ENCODE results near the gene C1orf21.

The C1orf21 gene

GRCh38 chr1:184405801-184406142 lies 18.9 kb downstream of the C1orf21 start:
- H3K4me1 ChIP-seq (ENCODE audit: control insufficient read depth, low read length) = no peaks in the 10 kb centered on the region
- no peaks in the 10 kb centered on the region for H4K20me1 ChIP-seq (ENCODE audit: control insufficient read depth, insufficient read depth, low read depth, low read length)
- no peaks in the 10 kb centered on the region for H3K79me2 ChIP-seq (ENCODE audit: control insufficient read depth, low read length)
- H3F3A ChIP-seq (ENCODE audit: control insufficient read depth, insufficient read depth) = no peaks in the 10 kb centered on the region
- no peak overlapping the region for H3K4me3 ChIP-seq (ENCODE audit: low read length)
- H3K27ac ChIP-seq (ENCODE audit: low read depth, low read length) = no peak overlapping the region
- H3K36me3 ChIP-seq (ENCODE audit: control insufficient read depth, low read length) = no peaks in the 10 kb centered on the region
- H3K9me3 ChIP-seq (ENCODE audit: control insufficient read depth, insufficient read depth, low read length) = no peaks in the 10 kb centered on the region
- no peaks in the 10 kb centered on the region for H3K9me2 ChIP-seq (replicated peaks; ENCODE audit: control insufficient read depth, low read length)
- no peaks in the 10 kb centered on the region for H3K27me3 ChIP-seq (ENCODE audit: control insufficient read depth, low read length)
- TF ChIP-seq EZH2phosphoT487 (IDR thresholded peaks at IDR 0.05; ENCODE audit: borderline replicate concordance, low read length) = no peak
- no peak overlapping the region for H3K4me2 ChIP-seq (ENCODE audit: low read length)

DNA sequence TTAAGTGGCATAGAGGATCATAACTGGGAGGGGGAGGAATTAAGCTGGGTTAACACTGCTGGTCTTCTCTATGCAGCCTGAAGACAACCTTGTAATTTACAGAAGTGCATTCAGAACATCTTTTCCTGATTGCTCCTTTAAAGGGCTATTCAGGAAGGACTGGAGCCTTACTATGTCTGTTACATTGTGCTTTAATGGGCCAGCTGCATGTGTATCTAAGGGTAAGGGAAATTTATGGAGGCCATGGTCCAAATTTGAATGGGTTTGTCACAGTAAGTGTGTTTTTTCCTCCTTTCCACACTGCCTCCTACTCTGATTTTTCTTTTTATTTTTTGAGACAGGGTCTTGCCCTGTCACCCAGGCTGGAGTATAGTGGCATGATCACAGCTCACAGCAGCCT lies 19.6 kb downstream of the C1orf21 start:
- no peak for TF ChIP-seq EZH2phosphoT487 (IDR thresholded peaks at IDR 0.05; ENCODE audit: borderline replicate concordance, low read length)
- TF ChIP-seq, protein P1, sequence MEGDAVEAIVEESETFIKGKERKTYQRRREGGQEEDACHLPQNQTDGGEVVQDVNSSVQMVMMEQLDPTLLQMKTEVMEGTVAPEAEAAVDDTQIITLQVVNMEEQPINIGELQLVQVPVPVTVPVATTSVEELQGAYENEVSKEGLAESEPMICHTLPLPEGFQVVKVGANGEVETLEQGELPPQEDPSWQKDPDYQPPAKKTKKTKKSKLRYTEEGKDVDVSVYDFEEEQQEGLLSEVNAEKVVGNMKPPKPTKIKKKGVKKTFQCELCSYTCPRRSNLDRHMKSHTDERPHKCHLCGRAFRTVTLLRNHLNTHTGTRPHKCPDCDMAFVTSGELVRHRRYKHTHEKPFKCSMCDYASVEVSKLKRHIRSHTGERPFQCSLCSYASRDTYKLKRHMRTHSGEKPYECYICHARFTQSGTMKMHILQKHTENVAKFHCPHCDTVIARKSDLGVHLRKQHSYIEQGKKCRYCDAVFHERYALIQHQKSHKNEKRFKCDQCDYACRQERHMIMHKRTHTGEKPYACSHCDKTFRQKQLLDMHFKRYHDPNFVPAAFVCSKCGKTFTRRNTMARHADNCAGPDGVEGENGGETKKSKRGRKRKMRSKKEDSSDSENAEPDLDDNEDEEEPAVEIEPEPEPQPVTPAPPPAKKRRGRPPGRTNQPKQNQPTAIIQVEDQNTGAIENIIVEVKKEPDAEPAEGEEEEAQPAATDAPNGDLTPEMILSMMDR (IDR thresholded peaks at IDR 0.05; ENCODE audit: low read depth, low read length, poor library complexity, severe bottlenecking) = no peak
- no peaks in the 10 kb centered on the region for H3K4me1 ChIP-seq (ENCODE audit: control insufficient read depth, low read length)
- H3K27me3 ChIP-seq (ENCODE audit: control insufficient read depth, low read length) = no peaks in the 10 kb centered on the region
- no peaks in the 10 kb centered on the region for H4K20me1 ChIP-seq (ENCODE audit: control insufficient read depth, insufficient read depth, low read depth, low read length)
- no peaks in the 10 kb centered on the region for H3K36me3 ChIP-seq (ENCODE audit: control insufficient read depth, low read length)
- H3K9me3 ChIP-seq (ENCODE audit: control insufficient read depth, insufficient read depth, low read length) = no peaks in the 10 kb centered on the region
- no peak overlapping the region for H3K4me3 ChIP-seq (ENCODE audit: low read length)
- no peaks in the 10 kb centered on the region for H3K79me2 ChIP-seq (ENCODE audit: control insufficient read depth, low read length)
- no peaks in the 10 kb centered on the region for H3F3A ChIP-seq (ENCODE audit: control insufficient read depth, insufficient read depth)
- no peak overlapping the region for H3K27ac ChIP-seq (ENCODE audit: low read depth, low read length)
- no peak overlapping the region for H3K4me2 ChIP-seq (ENCODE audit: low read length)
- no peaks in the 10 kb centered on the region for H3K9me2 ChIP-seq (replicated peaks; ENCODE audit: control insufficient read depth, low read length)

DNA sequence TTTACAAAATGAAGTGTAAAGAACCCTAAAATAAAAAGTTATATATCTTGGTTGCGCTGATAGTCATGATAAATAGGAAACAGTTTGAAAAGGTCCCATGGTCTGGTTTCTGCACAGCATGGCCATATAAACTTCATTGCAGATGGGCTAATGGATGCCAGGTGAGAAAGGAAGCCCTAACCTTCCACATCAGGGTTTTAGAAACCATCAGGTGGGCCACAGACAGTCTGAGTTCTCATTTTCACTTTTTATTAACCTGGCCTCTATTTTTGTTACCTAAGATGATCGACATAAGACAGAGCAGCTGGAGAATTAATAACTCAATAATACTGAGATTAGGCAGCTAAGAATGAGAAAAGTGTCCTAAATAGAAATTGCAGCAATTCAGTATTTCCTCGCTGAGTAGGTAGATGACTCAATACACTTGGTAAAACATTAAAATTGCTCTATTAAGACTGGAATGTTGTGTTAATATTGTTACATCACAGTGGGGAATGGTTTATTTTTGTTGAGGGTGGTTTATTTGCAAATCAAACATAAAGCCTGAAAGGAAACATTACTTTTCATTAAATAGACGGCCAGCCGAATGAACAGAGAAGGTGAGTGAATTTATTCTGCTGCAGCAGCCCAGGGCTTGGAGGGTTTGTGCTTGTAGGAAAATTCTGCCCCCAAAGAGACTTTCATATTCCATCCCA lies 21.1 kb downstream of the C1orf21 start:
- TF ChIP-seq, protein P1 (IDR thresholded peaks at IDR 0.05; ENCODE audit: low read depth, low read length, poor library complexity, severe bottlenecking) = no peak
- TF ChIP-seq EZH2phosphoT487 (IDR thresholded peaks at IDR 0.05; ENCODE audit: borderline replicate concordance, low read length) = no peak
- H3K4me2 ChIP-seq (ENCODE audit: low read length) = no peak overlapping the region
- no peaks in the 10 kb centered on the region for H3K9me3 ChIP-seq (ENCODE audit: control insufficient read depth, insufficient read depth, low read length)
- H3K4me3 ChIP-seq (ENCODE audit: low read length) = no peak overlapping the region
- H3K27ac ChIP-seq (ENCODE audit: low read depth, low read length) = no peak overlapping the region
- H4K20me1 ChIP-seq (ENCODE audit: control insufficient read depth, insufficient read depth, low read depth, low read length) = no peaks in the 10 kb centered on the region
- no peaks in the 10 kb centered on the region for H3K36me3 ChIP-seq (ENCODE audit: control insufficient read depth, low read length)
- no peaks in the 10 kb centered on the region for H3K27me3 ChIP-seq (ENCODE audit: control insufficient read depth, low read length)
- H3K79me2 ChIP-seq (ENCODE audit: control insufficient read depth, low read length) = no peaks in the 10 kb centered on the region
- no peaks in the 10 kb centered on the region for H3F3A ChIP-seq (ENCODE audit: control insufficient read depth, insufficient read depth)
- no peaks in the 10 kb centered on the region for H3K4me1 ChIP-seq (ENCODE audit: control insufficient read depth, low read length)
- no peaks in the 10 kb centered on the region for H3K9me2 ChIP-seq (replicated peaks; ENCODE audit: control insufficient read depth, low read length)

DNA sequence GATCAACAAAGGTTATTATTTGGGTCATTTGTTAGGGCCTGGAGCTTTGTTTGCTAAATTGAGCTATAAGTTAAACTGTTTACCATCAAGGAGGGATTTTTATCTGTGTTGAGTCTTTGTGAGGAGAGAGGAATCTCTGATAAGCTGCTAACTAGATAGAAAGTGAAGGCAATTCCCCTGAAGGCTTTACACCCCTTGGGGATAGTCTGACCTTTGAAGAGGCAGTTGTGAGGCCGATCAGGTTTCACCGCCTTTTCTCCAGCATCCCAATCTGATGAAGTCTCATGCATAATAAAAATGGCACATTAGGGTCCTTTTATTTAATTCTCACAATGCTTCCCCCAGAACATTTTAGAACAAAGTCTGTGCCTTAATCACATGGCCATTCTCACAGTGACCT lies 21.8 kb downstream of the C1orf21 start:
- Histone ChIP-seq H3K9me3 (ENCODE audit: control insufficient read depth, insufficient read depth, low read length) (no peaks in the 10 kb centered on the region), H3K4me1 (ENCODE audit: control insufficient read depth, low read length) (no peaks in the 10 kb centered on the region), H3K79me2 (ENCODE audit: control insufficient read depth, low read length) (no peaks in the 10 kb centered on the region), H4K20me1 (ENCODE audit: control insufficient read depth, insufficient read depth, low read depth, low read length) (no peaks in the 10 kb centered on the region), H3K27me3 (ENCODE audit: control insufficient read depth, low read length) (no peaks in the 10 kb centered on the region), H3K36me3 (ENCODE audit: control insufficient read depth, low read length) (no peaks in the 10 kb centered on the region), H3K9me2 (replicated peaks; ENCODE audit: control insufficient read depth, low read length) (no peaks in the 10 kb centered on the region), H3K4me3 (ENCODE audit: low read length) (no peak overlapping the region), H3F3A (ENCODE audit: control insufficient read depth, insufficient read depth) (no peaks in the 10 kb centered on the region), H3K27ac (ENCODE audit: low read depth, low read length) (no peak overlapping the region), H3K4me2 (ENCODE audit: low read length) (no peak overlapping the region)
- TF ChIP-seq, protein P1 (IDR thresholded peaks at IDR 0.05; ENCODE audit: low read depth, low read length, poor library complexity, severe bottlenecking) = no peak
- no peak for TF ChIP-seq EZH2phosphoT487 (IDR thresholded peaks at IDR 0.05; ENCODE audit: borderline replicate concordance, low read length)

All from DOHH2 (cell line).